ENCODE measurements around the gene JPH3.
A peak's percentile ranks its signal among the peaks of the same experiment; 100 is the strongest.
"Not testable (repeated sequence)": the region's sequence is repeated elsewhere in the genome, so short reads cannot be mapped to it uniquely, and the experiment has no call there.

The JPH3 gene

DNA sequence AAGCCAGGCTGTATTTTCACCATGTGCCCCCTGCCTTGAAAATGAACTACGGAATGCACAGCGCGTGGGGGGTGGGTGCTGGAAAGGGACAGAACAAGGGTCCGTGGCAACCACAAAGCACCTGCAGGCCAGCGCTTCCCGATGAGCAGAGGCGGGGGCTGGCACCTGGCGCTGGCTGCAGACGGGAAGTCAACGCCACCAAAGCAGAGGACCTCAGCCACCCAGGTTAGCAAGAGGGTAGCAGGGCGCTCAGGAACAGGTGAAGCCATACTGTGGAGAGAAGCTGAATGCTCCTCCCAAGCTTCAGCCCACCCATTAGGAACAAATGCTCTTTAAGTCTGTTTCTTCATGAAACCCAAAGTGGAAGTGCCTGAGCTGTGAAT lies 98.8 kb downstream of the JPH3 start:
- DNase-seq = no peak

- DNase-seq = no peak
Measured at GRCh38 chr16:87701505-87701921, 99.2 kb downstream of the JPH3 start.

DNA sequence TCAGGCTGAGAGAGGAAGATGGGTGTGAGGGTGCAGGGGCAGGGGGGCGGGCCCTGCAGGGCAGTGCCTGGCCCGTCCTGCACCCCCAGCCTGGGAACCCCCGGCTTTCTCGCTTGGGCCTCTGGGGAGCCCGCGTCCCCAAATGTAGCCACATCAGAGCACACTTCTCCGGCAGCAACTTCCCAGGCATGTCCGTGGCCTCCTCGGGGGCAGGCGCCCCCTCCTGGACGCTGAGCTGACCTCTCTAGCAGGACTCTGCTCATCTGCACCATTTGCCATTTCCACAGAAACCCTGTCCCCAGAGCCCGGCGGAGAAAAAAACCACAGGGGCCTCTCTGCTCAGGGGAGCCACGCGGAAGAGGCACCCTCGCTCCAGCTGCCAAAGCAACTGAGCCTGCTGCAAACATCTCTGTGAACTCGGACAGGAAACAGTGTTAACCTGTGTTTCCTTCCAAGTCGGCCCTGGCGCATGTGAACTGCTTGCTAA lies 100.1 kb downstream of the JPH3 start:
- peak; percentile 72 for DNase-seq

DNA sequence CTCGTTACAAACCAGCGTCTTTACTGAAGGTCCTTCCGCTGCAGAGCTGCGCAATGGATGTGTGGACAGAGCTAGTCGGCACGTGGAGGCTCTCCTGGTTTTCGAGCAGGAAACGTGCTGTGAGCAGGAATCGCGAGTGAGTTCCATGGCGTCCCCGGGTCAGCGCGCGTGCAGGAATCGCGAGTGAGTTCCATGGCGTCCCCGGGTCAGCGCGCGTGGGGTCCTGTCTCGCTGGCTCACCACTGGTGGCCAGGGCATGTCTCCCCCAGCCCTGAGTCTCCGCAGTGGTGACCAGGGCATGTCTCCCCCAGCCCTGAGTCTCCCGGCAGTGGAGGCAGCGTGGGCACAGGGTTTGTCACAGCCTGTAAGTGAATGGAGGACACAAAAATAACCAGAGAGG lies 100.8 kb downstream of the JPH3 start:
- no peak for DNase-seq

DNA sequence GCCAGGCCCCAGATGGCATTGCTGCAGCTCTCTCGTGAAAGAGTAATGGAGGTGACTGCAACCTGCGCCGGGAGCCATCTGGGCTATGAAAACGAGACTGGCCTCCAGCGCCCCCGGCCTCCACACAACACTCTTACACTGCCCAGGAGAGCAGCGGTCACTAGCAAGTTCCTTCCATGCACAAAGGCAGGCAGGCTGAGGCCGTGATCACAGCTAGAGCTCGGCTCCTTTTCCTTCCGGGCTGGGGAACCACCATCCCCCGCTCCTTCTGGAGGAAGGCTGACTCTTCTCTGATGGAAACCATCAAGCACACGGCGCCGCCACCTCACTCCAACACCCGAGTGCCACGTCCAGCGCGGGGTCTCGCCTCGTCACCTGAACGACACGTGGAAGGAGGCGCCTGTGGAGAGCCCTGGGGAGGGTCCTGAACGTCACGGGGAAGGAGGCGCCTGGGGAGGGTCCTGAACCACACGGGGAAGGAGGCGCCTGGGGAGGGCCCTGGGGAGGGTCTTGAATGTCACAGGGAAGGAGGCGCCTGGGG lies 101.6 kb downstream of the JPH3 start:
- no peak for DNase-seq

- no peak for DNase-seq
Measured at GRCh38 chr16:87704754-87705353, 102.5 kb downstream of the JPH3 start.

DNA sequence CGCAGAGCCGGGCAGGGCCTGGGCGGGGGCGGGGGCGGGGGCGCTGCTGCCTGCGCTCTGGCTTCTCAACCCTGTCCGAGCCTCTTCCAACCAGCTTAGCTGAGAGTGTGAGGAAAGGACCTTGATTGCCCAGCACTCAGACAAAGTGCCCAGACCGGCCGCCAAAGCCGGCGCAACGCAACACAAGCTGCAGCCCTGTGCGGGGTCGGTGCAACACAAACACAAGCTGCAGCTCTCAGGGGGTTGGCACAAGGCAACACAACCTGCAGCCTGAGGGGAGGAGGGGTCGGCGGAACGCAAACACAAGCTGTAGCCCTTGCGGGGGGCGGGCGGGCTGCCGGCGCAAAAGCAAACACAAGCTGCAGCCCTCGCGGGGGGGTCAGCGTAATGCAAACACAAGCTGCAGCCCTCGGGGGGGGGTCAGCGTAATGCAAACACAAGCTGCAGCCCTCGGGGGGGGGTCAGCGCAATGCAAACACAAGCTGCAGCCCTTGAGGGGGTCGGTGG lies 103.5 kb downstream of the JPH3 start:
- no peak for DNase-seq

- DNase-seq = no peak
Measured at GRCh38 chr16:87706278-87707000, 104.1 kb downstream of the JPH3 start.

DNA sequence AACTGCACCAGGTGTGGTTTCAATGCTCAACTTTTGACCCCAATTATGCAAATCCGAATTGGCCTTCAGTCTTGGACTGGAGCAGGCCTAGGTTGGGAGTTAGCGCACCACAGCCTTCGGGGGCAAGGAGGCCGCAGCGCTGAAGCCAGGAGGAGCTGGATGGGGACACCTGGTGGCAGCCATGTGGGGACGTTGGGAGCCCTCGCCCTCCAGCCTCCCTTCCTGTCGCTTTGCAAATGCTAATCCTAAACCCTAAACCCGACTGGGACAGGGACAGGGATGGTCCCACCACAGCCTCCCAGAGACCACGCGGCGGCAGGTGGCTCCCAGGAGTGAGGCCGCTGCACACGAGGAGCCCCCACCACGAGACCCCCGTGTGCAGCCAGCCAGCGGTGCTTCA lies 104.8 kb downstream of the JPH3 start:
- DNase-seq = no peak

DNA sequence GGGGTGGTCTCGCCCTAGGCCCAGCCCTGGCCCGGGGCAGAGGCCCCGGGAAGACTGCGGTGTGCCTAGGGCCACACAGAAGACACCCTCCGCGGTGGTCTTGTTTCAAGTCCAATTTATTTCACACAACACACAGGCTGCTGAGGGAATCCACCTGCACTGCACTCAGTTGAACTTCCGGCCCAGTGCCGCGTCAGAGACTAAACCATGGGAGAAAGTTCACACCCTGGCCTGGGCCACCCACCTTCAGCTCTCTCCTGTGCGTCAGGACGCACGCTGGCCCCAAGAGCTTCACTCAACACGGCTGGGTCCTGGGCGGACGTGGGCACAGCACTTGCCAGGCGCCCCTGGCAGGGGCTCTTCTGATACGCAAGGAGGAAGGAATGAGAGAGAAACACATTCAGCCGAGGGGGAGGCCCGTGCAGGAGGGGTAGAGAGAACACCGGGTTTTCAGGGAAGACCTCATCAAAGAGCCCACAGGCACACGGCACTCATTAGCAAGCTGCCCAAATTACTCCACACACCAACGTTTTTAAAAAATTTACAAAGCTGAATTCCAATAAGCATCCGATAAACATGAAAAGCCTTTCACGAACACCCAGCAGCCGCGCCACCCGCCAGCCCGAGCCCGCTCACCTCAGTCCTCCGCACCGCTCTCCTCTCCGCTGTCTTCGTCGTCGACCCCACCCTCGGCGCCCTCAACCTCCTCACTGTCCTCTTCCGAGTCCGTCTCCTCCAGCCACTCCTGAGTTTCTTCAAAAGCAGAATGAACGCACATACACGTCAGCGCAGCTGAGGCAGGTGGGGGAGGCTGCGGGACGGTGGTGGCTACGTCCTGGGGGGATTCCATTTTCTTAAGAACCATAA lies 105.6 kb downstream of the JPH3 start:
- DNase-seq = no peak

- DNase-seq = no peak
Measured at GRCh38 chr16:87708881-87709638, 106.8 kb downstream of the JPH3 start.

DNA sequence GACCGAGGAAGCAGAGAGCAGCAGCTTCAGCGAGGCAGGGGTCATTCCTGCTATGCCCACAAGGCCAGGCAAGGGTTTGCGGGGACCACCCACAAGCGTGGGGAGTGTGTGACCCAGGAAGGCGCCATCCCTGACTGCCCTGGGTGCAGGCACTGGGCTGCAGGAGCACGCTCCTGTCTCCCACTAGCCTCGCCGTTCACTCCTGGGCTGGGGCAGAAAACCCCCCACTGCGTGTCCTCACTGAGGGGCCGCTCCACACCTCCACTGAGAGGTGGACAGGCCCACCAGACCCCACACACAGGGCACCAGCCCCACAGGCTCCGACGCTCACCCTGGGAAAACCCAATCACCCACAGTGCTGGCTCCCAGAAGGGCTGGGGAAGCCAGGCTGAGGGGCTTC lies 107.4 kb downstream of the JPH3 start:
- DNase-seq = no peak

DNA sequence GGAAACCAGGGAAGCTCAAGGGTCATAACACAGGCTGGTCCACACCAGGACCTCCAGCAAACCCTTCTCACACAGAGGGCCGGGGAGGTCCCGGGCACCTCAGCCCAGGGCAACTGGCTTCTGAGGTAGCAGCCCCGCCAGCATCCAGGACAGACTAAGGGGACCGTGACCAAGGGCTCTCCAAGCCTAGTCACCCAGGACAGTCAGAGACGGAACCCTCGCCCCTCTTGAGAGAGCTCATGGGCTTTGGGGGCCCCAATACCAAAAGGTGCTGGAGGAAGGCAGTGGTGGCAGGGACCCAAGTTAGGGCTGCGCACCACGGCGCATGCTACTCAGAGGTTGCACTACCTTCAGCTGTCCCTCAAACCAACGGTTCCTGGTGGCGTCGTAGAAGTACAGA lies 108.6 kb downstream of the JPH3 start:
- no peak for DNase-seq

- DNase-seq = no peak
Measured at GRCh38 chr16:87712184-87712762, 110.0 kb downstream of the JPH3 start.

- peak; percentile 81 for DNase-seq
Measured at GRCh38 chr16:87713451-87714229, 111.3 kb downstream of the JPH3 start.

GRCh38 chr16:87715231-87715630 lies 112.9 kb downstream of the JPH3 start:
- DNase-seq = no peak

- DNase-seq = no peak
Measured at GRCh38 chr16:87715658-87716057, 113.3 kb downstream of the JPH3 start.

DNA sequence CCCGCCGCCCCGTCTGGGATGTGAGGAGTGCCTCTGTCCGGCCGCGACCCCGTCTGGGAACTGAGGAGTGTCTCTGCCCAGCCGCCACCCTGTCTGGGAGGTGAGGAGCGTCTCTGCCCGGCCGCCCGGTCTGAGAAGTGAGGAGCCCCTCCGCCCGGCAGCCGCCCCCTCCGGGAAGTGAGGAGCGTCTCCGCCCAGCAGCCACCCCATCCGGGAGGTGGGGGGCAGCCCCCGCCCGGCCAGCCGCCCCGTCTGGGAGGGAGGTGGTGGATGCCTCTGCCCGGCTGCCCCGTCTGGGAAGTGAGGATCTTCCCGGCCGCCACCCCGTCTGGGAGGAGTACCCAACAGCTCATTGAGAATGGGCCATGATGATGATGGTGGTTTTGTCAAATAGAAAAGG lies 116.5 kb downstream of the JPH3 start:
- not testable (repeated sequence) for DNase-seq

GRCh38 chr16:87720446-87720845 lies 118.1 kb downstream of the JPH3 start:
- no peak for DNase-seq

DNA sequence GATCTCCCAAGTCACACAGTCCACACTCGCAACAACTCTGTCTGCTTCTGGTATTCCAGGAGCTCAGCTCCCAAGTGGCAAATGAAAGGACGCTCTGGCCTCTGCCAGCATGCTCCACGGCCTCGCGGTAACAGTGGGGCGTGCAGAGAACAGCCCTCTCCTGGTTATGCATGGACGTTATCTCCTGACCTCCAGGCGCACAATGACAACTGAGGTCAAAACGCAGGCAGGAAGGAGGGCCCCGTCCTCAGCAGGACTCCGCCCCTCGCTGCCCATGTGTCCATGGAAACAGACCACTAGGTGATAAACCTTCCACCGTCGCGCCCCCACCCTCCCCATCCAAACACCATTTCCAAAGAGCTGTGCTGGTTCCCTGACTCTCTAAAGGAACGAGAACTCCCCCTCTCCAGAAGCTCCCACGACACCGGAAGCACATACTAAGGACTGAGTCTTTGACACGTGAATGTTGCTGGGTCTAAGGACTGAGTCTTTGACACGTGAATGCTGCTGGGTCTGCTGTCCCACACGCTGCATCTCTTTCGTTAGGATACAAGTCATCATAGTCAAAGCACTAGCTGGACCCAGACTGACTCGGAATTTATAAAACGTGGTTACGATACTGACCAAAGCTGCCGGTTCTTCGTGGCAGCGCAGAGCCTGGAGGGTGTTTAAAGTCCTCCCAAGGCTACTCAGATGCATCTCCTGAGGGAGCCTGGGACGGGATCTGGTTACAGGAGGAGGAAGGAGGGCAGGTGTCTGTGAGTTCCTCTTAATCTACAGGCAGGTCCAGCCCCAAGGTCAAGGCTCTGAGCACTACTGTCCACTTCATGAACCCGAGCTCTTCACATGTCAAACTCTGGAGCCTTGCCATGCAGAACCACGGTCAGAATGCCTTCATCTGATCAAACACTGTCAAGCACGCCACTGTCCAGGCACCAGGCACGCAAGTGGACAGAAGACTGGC lies 119.6 kb downstream of the JPH3 start:
- DNase-seq = no peak
